Muscle layer of duodenum (tissue), 2 donors: Measurements from ENCODE around the gene CAMK2A.

ENCODE experiments used
- H3K27ac ChIP-seq: one replicate; pipeline ENCODE4 v1.7.0; 2013; ENCODE audit warnings: mild to moderate bottlenecking, low read length
- H3K27me3 ChIP-seq: one replicate; pipeline ENCODE4 v1.7.0; 2013; ENCODE audit warnings: low read depth, mild to moderate bottlenecking, control low read depth, low read length
- H3K36me3 ChIP-seq, 2 donors: one replicate each; pipeline ENCODE4 v1.7.0; 2013; ENCODE audit warnings: low read length in 2 of 2, control low read depth in 1 of 2, mild to moderate bottlenecking in 1 of 2; ENCODE audit not compliant: insufficient read depth in 2 of 2, control insufficient read depth in 1 of 2
- H3K4me1 ChIP-seq, 2 donors: one replicate each; pipeline ENCODE4 v1.7.0; 2013; ENCODE audit warnings: low read length in 2 of 2, mild to moderate bottlenecking in 2 of 2, control low read depth in 1 of 2, moderate library complexity in 1 of 2; ENCODE audit not compliant: insufficient read depth in 2 of 2, control insufficient read depth in 1 of 2
- H3K4me3 ChIP-seq, 2 donors: one replicate each; pipeline ENCODE4 v1.7.0; 2013; ENCODE audit warnings: low read length in 2 of 2, low read depth in 1 of 2, mild to moderate bottlenecking in 1 of 2
- H3K9me3 ChIP-seq, 2 donors: one replicate each; pipeline ENCODE4 v1.7.0; 2013; ENCODE audit warnings: low read length in 2 of 2, control low read depth in 1 of 2, mild to moderate bottlenecking in 1 of 2; ENCODE audit not compliant: control insufficient read depth in 1 of 2
- donor health status: healthy.

CAMK2A gene

GRCh38 chr5:150323819-150324218 lies 34.2 kb upstream of the CAMK2A start:
- Histone ChIP-seq H3K27ac (no peak overlapping the region), H3K4me1 (no peaks in the 10 kb centered on the region)

GRCh38 chr5:150323092-150323491 lies 33.5 kb upstream of the CAMK2A start:
- Histone ChIP-seq H3K27me3 (no peaks in the 10 kb centered on the region), H3K27ac (no peak overlapping the region), H3K4me3 (no peak overlapping the region), H3K9me3 (no peaks in the 10 kb centered on the region), H3K4me1 (no peaks in the 10 kb centered on the region), H3K36me3 (no peaks in the 10 kb centered on the region)

More at GRCh38 chr5:150323819-150324218, 34.2 kb upstream of the CAMK2A start:
- H3K4me3 ChIP-seq = no peak overlapping the region
- H3K36me3 ChIP-seq = no peaks in the 10 kb centered on the region
- H3K9me3 ChIP-seq = no peaks in the 10 kb centered on the region
- no peaks in the 10 kb centered on the region for H3K27me3 ChIP-seq

- no peak overlapping the region for H3K4me3 ChIP-seq
- H3K27ac ChIP-seq = no peak overlapping the region
- no peaks in the 10 kb centered on the region for H3K4me1 ChIP-seq
- H3K9me3 ChIP-seq = no peaks in the 10 kb centered on the region
- H3K27me3 ChIP-seq = no peaks in the 10 kb centered on the region
- no peaks in the 10 kb centered on the region for H3K36me3 ChIP-seq
These were observed 32.6 kb upstream of the CAMK2A start for GRCh38 chr5:150322202-150322601.

DNA sequence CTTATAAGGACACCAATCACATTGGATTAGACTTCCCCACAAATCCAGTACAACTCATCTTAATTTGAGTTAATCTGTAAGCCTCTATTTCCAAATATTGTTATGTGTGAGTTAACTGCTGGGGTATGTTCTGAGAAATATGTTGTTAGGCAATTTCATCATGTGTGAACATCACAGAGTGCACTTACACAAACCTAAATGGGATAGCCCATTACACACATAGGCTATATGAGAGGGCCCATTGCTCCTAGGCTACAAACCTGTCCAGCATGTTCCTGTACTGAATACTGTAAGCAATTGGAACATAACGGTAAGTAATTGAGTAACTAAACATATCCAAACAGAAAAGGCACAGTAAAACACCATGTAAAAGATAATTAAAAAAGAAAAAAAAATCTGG lies 32.2 kb upstream of the CAMK2A start:
- Histone ChIP-seq H3K27ac (no peak overlapping the region), H3K4me3 (no peak overlapping the region), H3K27me3 (no peaks in the 10 kb centered on the region), H3K9me3 (no peaks in the 10 kb centered on the region), H3K36me3 (no peaks in the 10 kb centered on the region), H3K4me1 (no peaks in the 10 kb centered on the region)

DNA sequence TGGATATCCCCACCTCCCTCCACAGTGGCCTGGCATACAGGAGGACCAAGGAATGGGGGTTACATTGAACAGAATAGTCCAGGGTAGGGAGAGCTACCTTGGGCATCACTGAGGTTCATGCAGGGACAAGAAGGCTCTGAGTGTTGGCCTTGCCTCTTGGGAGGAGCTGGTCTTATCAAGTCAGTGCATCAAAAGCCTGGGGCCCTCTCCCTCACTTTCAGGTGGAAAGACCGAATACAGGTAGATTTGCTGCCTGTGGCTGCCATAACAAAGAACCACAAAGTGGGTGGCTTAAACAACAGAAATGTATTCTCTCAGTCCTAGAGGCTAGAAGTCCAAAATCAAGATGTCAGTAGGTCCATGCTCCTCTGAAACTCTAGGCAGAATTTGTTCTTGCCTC lies 31.6 kb upstream of the CAMK2A start:
- Histone ChIP-seq H3K4me1 (no peaks in the 10 kb centered on the region), H3K27ac (no peak overlapping the region), H3K4me3 (no peak overlapping the region), H3K36me3 (no peaks in the 10 kb centered on the region), H3K27me3 (no peaks in the 10 kb centered on the region), H3K9me3 (no peaks in the 10 kb centered on the region)

GRCh38 chr5:150320044-150320613 lies 30.6 kb upstream of the CAMK2A start:
- Histone ChIP-seq H3K36me3 (no peaks in the 10 kb centered on the region), H3K27ac (no peak overlapping the region), H3K9me3 (no peaks in the 10 kb centered on the region), H3K4me1 (no peaks in the 10 kb centered on the region), H3K27me3 (no peaks in the 10 kb centered on the region), H3K4me3 (no peak overlapping the region)

- H3K27me3 ChIP-seq = no peaks in the 10 kb centered on the region
- no peaks in the 10 kb centered on the region for H3K9me3 ChIP-seq
- H3K4me3 ChIP-seq = no peak overlapping the region
- H3K36me3 ChIP-seq = no peaks in the 10 kb centered on the region
- no peak overlapping the region for H3K27ac ChIP-seq
- no peaks in the 10 kb centered on the region for H3K4me1 ChIP-seq
These were observed 29.9 kb upstream of the CAMK2A start for GRCh38 chr5:150319484-150319790.

DNA sequence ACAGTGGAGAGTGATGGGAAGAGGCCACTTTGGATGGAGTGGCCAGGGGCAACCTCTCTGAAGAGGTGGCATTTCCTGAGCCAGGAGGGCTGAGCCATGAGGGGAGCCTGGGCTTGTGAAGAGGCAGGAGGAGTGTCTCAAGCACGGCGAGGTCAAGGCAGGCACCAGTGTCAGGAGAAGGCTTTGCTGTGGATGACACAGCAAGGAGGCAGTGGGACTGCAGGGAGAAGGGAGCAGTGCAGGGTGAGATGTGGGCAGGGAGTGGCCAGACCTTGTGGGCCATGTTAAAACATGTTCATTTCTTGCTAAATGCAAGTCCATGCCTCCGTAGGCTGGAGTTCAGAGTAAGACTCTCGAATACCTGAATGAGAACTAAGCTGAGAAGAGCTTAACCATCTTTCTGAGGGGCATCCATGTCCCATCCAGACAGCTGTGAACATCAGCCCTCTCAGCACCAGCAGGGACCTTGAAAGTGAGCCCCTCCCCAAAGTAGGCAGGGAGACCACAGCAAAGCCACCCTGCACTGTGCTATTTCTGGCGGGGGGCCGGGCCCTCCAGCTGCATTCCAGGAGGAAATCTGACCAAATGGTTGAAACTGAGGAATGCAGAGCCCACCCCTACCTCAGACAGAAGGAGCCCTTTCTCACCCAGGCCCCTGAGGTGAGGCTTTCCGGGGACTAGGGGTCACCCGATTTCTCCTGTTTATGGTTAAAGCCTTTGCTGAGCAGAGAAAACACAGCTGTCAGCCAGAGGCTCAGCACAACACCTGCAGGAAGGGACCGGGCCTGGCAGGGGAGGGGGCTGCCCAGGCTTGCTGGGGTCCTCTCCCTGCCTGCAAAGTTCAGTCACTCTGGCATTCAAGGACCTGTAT lies 29.3 kb upstream of the CAMK2A start:
- H3K36me3 ChIP-seq = no peaks in the 10 kb centered on the region
- H3K4me1 ChIP-seq = no peaks in the 10 kb centered on the region
- no peak overlapping the region for H3K27ac ChIP-seq
- H3K27me3 ChIP-seq = no peaks in the 10 kb centered on the region
- H3K9me3 ChIP-seq = no peaks in the 10 kb centered on the region
- H3K4me3 ChIP-seq = no peak overlapping the region

DNA sequence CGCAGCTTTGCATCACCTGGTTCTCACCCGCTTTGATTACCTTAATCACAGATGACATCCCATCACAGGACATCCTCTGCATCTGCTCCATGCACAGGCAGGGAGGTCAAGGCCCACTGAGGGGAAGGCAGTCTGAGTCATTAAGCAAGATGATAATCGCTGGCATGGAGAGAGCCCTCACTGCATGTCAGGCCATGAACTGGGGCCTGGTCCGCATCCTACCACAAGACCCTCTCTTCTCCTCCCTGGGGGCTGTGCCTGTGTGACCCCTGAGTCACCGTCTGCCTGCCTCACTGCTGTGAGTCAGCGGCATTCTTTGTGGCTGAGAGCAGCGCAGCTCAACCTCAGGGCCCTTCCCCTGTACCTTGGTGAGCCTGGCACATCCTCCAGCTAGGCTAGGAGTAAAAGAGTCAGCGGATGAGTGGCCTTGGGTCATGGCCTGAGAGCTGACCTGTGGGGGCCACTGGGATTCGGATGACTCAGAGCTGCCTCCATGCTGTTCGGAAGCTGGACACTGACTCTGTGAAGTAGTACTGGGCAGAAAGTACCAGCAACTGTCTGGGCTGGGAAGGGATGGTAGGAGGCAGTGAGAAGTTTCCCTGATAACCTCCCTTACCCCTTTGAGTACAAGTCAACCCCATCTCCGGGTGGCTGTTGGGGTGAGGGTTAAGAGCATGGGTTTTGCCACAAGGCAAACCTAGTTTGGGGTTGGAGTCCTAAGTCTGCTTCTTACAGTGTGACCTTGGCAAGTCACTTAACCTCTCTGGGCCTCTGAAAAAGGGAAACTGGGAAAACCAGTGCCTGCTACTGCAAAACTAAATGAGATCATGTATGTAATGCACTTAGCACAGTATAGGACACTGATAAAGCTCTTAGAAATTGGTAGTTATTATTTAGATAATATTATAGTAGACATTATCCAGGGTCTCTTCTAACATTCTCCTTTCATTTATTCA lies 27.8 kb upstream of the CAMK2A start:
- H3K9me3 ChIP-seq = no peaks in the 10 kb centered on the region
- no peaks in the 10 kb centered on the region for H3K36me3 ChIP-seq
- H3K4me3 ChIP-seq = no peak overlapping the region
- H3K27me3 ChIP-seq = no peaks in the 10 kb centered on the region
- H3K4me1 ChIP-seq = no peaks in the 10 kb centered on the region
- no peak overlapping the region for H3K27ac ChIP-seq

GRCh38 chr5:150316320-150316719 lies 26.7 kb upstream of the CAMK2A start:
- Histone ChIP-seq H3K36me3 (no peaks in the 10 kb centered on the region), H3K4me3 (no peak overlapping the region)

GRCh38 chr5:150315245-150315644 lies 25.7 kb upstream of the CAMK2A start:
- no peaks in the 10 kb centered on the region for H3K4me1 ChIP-seq
- H3K9me3 ChIP-seq = no peaks in the 10 kb centered on the region
- no peaks in the 10 kb centered on the region for H3K36me3 ChIP-seq
- H3K27me3 ChIP-seq = no peaks in the 10 kb centered on the region
- H3K4me3 ChIP-seq = no peak overlapping the region
- no peak overlapping the region for H3K27ac ChIP-seq

More at GRCh38 chr5:150316320-150316719, 26.7 kb upstream of the CAMK2A start:
- no peaks in the 10 kb centered on the region for H3K4me1 ChIP-seq
- H3K9me3 ChIP-seq = no peaks in the 10 kb centered on the region
- no peak overlapping the region for H3K27ac ChIP-seq
- H3K27me3 ChIP-seq = no peaks in the 10 kb centered on the region
